Sigmoid colon (tissue), 7 donors: Measurements from ENCODE around the gene ERCC6L2. TPM values are rescaled to one million over a fixed set of nuclear protein-coding genes. Genes with fewer than 3 reads are reported as not detected.

Source experiments
- DNase-seq: peaks from one replicate; pipeline ENCODE4 v3.0.0-alpha.2; 2019
- H3K27ac ChIP-seq, 4 donors: fragments of 200-600 bp; sonication (generic); one replicate each; pipeline ENCODE4 v1.5.1; 2016 to 2019; ENCODE audit warnings: mild to moderate bottlenecking in 1 of 4
- H3K27me3 ChIP-seq, 3 donors: fragments of 200-600 bp; sonication (generic); one replicate each; pipeline ENCODE4 v1.5.1; 2019; ENCODE audit warnings: mild to moderate bottlenecking in 1 of 3
- H3K36me3 ChIP-seq, 4 donors: fragments of 200-600 bp; sonication (generic); one replicate each; pipeline ENCODE4 v1.5.1; 2016 to 2019
- H3K4me1 ChIP-seq, 4 donors: fragments of 200-600 bp; sonication (generic); one replicate each; pipeline ENCODE4 v1.5.1; 2017 to 2019
- H3K4me3 ChIP-seq, 4 donors: fragments of 200-600 bp; sonication (generic); one replicate each; pipeline ENCODE4 v1.5.1; 2017 to 2019; ENCODE audit warnings: mild to moderate bottlenecking in 2 of 4, moderate library complexity in 1 of 4
- H3K9me3 ChIP-seq, 4 donors: fragments of 200-600 bp in 3 of 4; sonication (generic) in 3 of 4; one replicate each; pipeline versions ENCODE4 v1.5.1 to v1.6.1; 2013 to 2019
- CTCF ChIP-seq, 4 experiments: fragments of 450-650 bp in 3 of 4; fragments of 200-600 bp in 1 of 4; IDR thresholded peaks; one replicate each; pipeline ENCODE4 v1.5.1; 2016 to 2019; ENCODE audit warnings: antibody characterized with exemption in 4 of 4, mild to moderate bottlenecking in 3 of 4, moderate library complexity in 2 of 4
- EP300 ChIP-seq, 4 donors: sonication (generic); formaldehyde crosslinking; IDR thresholded peaks; one replicate each; pipeline ENCODE4 v1.6.1; 2017; ENCODE audit warnings: antibody characterized with exemption in 4 of 4
- POLR2A ChIP-seq, 2 donors: fragments of 450-650 bp; IDR thresholded peaks; one replicate each; pipeline ENCODE4 v1.6.1; 2016; ENCODE audit warnings: antibody characterized with exemption in 2 of 2, mild to moderate bottlenecking in 2 of 2, moderate library complexity in 2 of 2
- POLR2AphosphoS5 ChIP-seq, 4 donors: sonication (generic); formaldehyde crosslinking; IDR thresholded peaks; one replicate each; pipeline ENCODE4 v1.6.1; 2017; ENCODE audit warnings: antibody characterized with exemption in 4 of 4
- WGBS, 2 donors: extraction: QIAGEN DNeasy Blood & Tissue Kit; methylation state at CpG; one replicate each; pipeline ENCODE4 v1.1.7; 2013; 5-methylcytosine and 5-hydroxymethylcytosine counted together
- intact Hi-C: fragments of 100-400 bp; cut with DNase I; formaldehyde crosslinking; loops from one replicate; pipeline ENCODE4 v1.15.1; 2023
- polyA plus RNA-seq, 3 donors: library from polyadenylated mRNA; stranded (reverse); fragments of 200-250 nt; gene quantifications; one replicate each; pipeline ENCODE4 v1.2.3, GENCODE V29; 2013
- total RNA-seq, 4 donors: library from RNA; depleted of rRNA; stranded (reverse); fragments of >200 nt; gene quantifications; one replicate each; pipeline ENCODE4 v1.1.0, GENCODE V29; 2016
- donor health status: healthy with polysubstance abuse.
- donor health status: Bipolar disorder and iron deficiency.
- donor health status: healthy.

The ERCC6L2 gene
- total and polyA plus RNA-seq, 7 donors: 4.2 to 130 (median 69.2) TPM

DNA sequence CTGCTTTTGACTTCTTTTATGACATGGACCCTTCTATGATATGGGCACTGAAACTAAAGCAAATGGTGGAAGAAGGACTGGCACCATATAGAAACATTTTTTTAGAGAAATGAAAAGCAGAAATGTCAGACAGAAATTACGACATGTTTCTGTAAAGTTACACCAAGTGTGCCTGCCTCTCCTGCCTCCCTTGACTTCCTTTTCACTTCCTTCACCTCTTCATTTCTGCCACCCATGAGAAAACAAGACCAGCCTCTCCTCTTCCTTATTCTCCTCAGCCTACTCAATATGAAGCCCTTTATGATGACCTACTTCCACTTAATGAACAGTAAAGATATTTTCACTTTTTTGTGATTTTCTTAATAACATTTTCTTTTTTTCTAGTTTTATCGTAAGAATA lies 44.5 kb downstream of the ERCC6L2 start:
- no peak for DNase-seq
- WGBS, 2 donors: 85 to 98% methylated on average over 2 of the region's 2 CpGs
- intact Hi-C loops: no loop called here
- Histone ChIP-seq H3K9me3 (no peaks in the 10 kb centered on the region), H3K36me3 (peaks cover 2 to 81% (median 11%) of the 10 kb centered on the region in 4 donors), H3K27ac (no peak overlapping the region), H3K4me3 (no peak overlapping the region), H3K4me1 (no peaks in the 10 kb centered on the region), H3K27me3 (no peaks in the 10 kb centered on the region)
- TF ChIP-seq CTCF (IDR thresholded peaks at IDR 0.05) (no peak), POLR2AphosphoS5 (IDR thresholded peaks at IDR 0.05) (no peak), POLR2A (IDR thresholded peaks at IDR 0.05) (no peak), EP300 (IDR thresholded peaks at IDR 0.05) (no peak)

- DNase-seq: no peak
- H3K4me3 ChIP-seq: no peak overlapping the region
- intact Hi-C loops: no loop called here
- H3K36me3 ChIP-seq: peaks cover 9 to 76% (median 10%) of the 10 kb centered on the region in 4 donors
- no peak overlapping the region for H3K27ac ChIP-seq
- H3K27me3 ChIP-seq: no peaks in the 10 kb centered on the region
- WGBS, 2 donors: 20 to 63% methylated on average over 2 of the region's 2 CpGs
- TF ChIP-seq POLR2AphosphoS5 (IDR thresholded peaks at IDR 0.05) (no peak), CTCF (IDR thresholded peaks at IDR 0.05) (no peak), POLR2A (IDR thresholded peaks at IDR 0.05) (no peak), EP300 (IDR thresholded peaks at IDR 0.05) (no peak)
- H3K9me3 ChIP-seq: no peaks in the 10 kb centered on the region
- no peaks in the 10 kb centered on the region for H3K4me1 ChIP-seq
These were observed 48.3 kb downstream of the ERCC6L2 start for GRCh38 chr9:95923794-95924193.

DNA sequence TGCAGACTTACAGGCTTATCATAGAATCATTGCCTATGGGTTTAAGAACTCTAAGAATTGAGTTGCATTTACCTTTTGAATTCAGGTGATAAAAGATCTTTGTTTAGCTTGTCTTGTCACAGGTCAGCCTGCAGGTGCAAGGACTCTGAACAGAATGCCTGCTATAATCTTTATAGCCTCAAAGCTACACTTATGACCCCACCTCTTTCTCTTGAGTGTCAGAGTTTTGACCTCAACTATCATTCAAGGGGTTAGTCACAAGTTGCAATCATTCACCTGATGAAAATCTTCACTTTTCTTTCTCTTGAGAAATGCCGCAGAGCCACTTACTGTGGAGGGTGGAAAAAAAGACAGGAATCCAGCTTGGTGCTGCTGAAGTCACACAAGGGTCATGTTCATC lies 49.5 kb downstream of the ERCC6L2 start:
- Histone ChIP-seq H3K9me3 (no peaks in the 10 kb centered on the region), H3K4me1 (no peaks in the 10 kb centered on the region), H3K27ac (no peak overlapping the region), H3K27me3 (no peaks in the 10 kb centered on the region), H3K4me3 (no peak overlapping the region), H3K36me3 (peaks cover 10 to 85% (median 14%) of the 10 kb centered on the region in 4 donors)
- TF ChIP-seq POLR2A (IDR thresholded peaks at IDR 0.05) (no peak), CTCF (IDR thresholded peaks at IDR 0.05) (no peak), EP300 (IDR thresholded peaks at IDR 0.05) (no peak), POLR2AphosphoS5 (IDR thresholded peaks at IDR 0.05) (no peak)
- no peak for DNase-seq
- intact Hi-C loops: no loop called here
- 58 to 90% methylated on average over 1 of the region's 1 CpG for WGBS, 2 donors

DNA sequence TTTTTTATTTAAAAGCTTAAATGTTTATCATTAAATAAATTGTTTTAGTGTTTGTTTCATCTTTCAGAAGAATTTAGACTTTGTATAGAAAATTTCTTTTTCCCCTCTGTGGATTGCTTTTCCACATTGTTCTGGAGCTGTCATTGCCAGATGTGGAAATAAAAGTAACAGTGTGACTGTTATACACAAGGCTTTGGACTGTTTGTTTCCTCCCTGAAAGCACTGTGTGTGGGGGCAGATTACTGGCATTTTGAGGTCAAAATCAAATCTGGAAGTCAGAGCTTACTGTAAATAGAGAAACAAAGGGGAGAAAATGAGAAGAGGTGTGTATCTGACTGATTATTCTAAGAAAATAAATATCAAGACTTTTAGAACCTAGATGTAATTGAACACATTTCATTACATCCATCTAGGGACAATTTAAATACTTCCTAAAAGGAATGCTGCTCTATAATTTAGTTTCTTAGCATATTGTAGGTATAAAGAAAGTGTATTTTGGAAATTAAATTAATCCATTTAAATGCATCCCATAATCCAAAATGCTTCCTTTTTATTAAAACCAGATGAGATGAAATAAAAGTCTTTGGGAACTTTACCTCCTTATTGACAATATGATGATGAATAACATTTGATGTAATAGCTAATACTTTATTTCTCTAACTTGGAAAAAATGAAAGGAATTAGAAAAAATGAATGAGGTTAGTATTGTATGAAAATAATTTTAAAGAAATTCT lies 51.9 kb downstream of the ERCC6L2 start:
- Histone ChIP-seq H3K4me1 (no peaks in the 10 kb centered on the region), H3K36me3 (peaks cover 6 to 82% (median 19%) of the 10 kb centered on the region in 4 donors), H3K27ac (no peak overlapping the region), H3K4me3 (no peak overlapping the region), H3K9me3 (no peaks in the 10 kb centered on the region), H3K27me3 (no peaks in the 10 kb centered on the region)
- no peak for DNase-seq
- no peak for TF ChIP-seq EP300 (IDR thresholded peaks at IDR 0.05)
- TF ChIP-seq POLR2A (IDR thresholded peaks at IDR 0.05): no peak
- TF ChIP-seq POLR2AphosphoS5 (IDR thresholded peaks at IDR 0.05): no peak
- TF ChIP-seq CTCF (IDR thresholded peaks at IDR 0.05): no peak
- intact Hi-C loops: no loop called here

DNA sequence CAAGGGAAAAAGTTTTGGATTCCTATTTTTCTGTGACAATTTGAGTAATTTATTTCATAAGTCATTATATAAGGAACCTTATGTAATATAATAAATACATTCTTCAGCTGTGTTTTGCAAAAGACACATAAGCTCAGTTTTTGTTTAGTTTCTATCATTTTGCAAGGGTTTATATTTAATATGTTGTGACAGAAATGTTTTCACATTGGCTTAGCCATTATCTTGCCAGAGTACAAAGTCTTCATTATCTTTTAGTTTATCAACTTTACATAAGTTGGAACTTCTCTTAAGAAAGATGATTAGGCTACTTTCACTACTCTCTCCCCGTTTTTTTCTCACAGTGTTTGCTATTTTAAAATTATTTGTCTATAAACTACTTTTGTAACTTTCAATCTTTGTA lies 54.8 kb downstream of the ERCC6L2 start:
- H3K4me1 ChIP-seq: no peaks in the 10 kb centered on the region
- H3K36me3 ChIP-seq: peaks cover 6 to 83% (median 21%) of the 10 kb centered on the region in 4 donors
- H3K27me3 ChIP-seq: no peaks in the 10 kb centered on the region
- H3K4me3 ChIP-seq: no peak overlapping the region
- TF ChIP-seq POLR2AphosphoS5 (IDR thresholded peaks at IDR 0.05) (no peak), EP300 (IDR thresholded peaks at IDR 0.05) (no peak), CTCF (IDR thresholded peaks at IDR 0.05) (no peak), POLR2A (IDR thresholded peaks at IDR 0.05) (no peak)
- no peak overlapping the region for H3K27ac ChIP-seq
- WGBS, 2 donors: 81 to 82% methylated on average over 1 of the region's 1 CpG
- H3K9me3 ChIP-seq: no peaks in the 10 kb centered on the region
- intact Hi-C loops: no loop called here
- DNase-seq: no peak
